GM19025 (cell line): ENCODE data around the gene MYORG.
"Not testable (repeated sequence)": the region's sequence is repeated elsewhere in the genome, so short reads cannot be mapped to it uniquely, and the experiment has no call there.

Experiments used
- ATAC-seq: cut with Tn5 transposase; IDR thresholded peaks from one replicate; pipeline ENCODE4 v1.9.1; 2021; ENCODE audit warnings: mild to moderate bottlenecking, low read depth, moderate library complexity; ENCODE audit not compliant: unreplicated experiment

Gene MYORG

GRCh38 chr9:34338079-34338478, 38.6 kb downstream of the MYORG start:
- ATAC-seq, result not testable (repeated sequence)

DNA sequence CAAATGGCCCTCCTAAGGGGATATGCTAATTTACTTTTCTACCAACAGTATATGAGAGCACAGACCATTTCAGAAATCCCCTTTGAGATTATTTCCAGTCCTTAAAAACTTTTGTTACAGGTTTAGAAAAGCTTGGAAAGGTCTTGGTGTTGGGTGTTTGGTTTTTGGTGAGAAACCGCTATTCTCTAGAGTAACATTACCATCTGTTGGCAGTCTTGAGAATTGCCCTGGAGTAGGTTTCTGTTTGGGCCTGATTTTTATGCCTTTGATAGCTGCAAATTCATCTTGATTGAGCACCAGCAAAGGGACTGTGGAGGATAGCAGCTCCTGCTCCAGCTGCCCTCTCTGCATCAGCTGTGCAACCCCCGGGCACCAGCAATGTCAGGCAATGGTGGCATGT, 39.3 kb downstream of the MYORG start:
- no peak for ATAC-seq

- no peak for ATAC-seq
Observed at GRCh38 chr9:34335376-34335775, 41.3 kb downstream of the MYORG start.

DNA sequence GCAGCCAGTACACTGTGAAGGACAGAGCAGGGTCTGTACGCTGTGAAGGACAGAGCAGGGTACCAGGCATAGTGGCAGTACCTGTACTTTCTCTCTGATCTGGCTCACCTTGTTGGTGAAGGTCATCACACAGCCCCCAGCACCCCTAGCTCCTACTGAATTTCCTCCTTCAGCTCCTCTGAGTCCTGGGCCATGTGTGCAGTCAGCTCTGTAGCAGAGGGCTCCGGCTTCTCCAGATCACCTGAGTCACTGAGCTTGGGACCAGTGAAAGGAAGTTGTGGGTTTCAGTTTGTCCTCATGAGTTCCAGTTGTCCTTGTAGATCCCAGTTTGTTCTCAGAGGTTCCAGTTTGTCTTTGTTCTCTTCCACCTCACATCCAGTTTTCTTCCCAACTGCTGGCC, 41.8 kb downstream of the MYORG start:
- no peak for ATAC-seq

DNA sequence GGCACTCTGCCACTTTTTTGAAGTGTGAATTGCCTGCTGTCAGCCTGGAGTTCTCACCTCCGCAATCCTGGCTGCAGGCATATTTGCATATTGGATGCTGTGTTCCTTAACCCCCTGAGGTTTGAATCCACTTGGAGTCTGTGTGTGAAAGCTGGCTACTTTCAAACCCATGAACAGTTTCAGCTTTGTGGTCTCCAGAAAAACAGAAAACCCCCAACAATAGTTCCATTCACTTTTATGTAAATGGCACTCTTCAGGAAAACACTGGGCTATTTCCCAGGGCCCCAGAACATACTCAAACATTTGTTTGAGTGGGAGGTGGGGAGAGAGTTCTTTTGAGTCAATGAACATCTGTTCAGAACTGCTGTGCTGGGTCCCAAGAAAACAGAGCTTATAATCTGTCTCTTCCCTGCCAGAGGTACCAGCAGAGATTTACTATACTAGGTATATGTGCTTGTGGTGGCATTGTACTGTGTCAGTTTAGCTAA, 42.3 kb downstream of the MYORG start:
- no peak for ATAC-seq

- ATAC-seq, result no peak
Observed at GRCh38 chr9:34333836-34334235, 42.9 kb downstream of the MYORG start.

DNA sequence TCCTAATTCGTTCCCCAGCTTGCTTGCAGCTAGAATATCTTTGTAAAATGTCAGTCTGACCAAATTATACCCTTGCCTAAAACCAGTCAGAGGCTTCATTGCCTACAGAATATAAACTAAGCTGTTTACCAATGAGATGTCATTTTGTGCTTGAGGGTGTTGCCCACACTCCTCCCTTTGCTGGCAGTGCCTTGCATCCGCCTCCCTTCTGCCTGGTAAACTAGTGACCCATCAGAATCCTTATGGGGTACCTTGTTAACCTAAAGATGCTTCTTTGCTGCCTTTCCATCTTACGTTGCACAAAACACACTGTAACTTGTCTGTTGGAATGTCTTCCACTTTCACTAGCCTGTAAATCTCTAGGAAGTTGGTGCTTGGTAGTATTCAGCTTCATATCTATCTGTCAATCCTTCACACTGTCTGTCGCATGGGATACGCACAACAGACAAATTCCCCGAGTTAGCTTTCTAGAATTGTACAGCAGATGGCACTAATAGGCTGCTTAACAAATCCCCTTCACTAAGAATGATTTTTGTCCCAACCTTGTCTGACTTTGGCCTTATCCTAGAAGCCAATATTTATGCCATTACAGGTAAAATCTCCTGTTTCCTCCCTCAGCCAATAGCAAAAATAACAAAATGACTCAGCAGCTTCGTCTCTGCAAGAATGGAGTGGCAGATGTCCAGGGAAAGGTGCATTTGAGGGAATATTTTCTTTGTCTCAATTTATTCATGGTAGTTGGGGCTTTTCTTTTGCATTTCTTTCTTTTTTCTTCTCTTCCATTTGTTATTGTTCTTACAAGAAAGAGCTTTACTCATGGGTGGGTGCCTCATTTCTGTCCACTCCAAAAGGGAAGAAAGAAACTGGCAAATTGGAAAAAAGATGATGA, 44.4 kb downstream of the MYORG start:
- ATAC-seq, result no peak

DNA sequence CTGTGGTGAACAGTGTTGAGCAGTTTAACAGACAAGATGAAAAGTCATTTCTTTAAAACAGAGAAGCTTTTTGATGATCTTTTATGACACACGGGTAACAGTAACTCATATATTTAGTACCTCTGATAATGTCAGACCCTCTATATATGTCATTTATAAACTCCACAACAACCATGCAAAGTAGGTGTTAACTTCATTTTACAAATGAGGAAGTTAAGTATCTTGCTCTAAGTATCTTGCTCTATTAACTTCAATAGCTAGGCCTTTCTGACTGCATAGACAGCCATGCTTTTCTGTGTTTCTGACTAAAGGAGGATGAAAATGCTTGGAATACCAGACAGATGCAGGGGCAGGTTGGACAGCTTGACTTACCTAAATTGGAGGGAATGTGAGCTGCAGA, 45.5 kb downstream of the MYORG start:
- no peak for ATAC-seq

GRCh38 chr9:34328987-34329832, 47.5 kb downstream of the MYORG start, which contains the start of the genes KIF24 and NUDT2:
Gene KIF24, minus strand, starts transcription at chr9:34329268. Its CDS starts 17,922 bp downstream, at chr9:34311346.
Gene NUDT2, plus strand, starts transcription at chr9:34329569. Its CDS starts 9,471 bp downstream, at chr9:34339040.
- peak; percentile 94 for ATAC-seq

GRCh38 chr9:34328500-34328986, 48.2 kb downstream of the MYORG start:
- no peak for ATAC-seq

GRCh38 chr9:34326690-34327089, 50.0 kb downstream of the MYORG start:
- ATAC-seq, result no peak

DNA sequence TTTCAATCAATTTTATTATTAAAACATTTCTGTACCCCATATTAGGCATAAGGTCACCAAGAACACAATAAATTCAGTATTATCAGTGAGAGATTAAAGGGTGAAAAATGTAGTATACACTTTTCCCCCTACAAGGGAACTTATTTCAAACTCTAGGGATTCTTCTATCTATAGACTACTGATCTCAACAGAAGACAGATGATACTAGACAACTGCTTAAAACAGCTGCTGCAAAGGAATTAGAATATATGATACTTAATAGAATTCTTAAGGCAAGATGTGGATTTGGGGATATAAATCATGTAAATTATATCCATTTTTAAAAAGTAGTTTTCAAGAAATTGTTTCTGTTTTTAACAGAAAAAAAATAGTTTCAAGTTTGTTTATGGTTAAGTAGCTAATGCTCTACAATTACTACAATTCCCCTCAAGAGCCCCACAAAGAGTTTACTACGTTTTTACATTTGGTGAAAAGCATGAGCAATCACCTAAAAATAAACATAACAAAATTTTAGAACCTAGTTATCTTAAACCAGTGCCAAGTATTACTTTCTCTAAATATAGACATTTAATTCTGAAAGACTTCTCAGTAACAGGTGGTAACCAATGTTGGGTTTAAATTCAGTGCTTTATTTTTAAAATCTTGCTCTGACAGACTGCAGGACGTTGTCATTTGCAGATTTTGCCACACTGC, 53.7 kb downstream of the MYORG start:
- no peak for ATAC-seq

GRCh38 chr9:34321451-34321850, 55.2 kb downstream of the MYORG start:
- ATAC-seq, result no peak

GRCh38 chr9:34318163-34318790, 58.4 kb downstream of the MYORG start:
- ATAC-seq, result no peak

DNA sequence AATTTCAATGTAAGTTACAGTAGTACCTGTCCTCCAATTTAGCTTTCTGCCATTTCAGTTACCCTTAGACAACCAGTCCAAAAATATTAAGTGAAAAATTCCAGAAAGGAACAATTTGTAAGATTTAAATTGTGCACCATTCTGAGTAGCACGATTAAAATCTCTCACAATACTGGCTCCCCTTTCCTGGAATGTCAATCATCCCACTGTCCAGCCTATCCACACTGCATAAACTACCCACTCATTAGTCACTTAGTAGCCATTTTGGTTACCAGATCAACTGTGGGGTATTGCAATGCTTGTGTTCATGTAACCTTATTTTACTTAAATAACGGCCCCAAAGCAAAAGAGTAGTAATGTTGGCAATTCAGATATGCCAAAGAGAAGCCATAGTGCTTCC, 59.3 kb downstream of the MYORG start:
- ATAC-seq, result no peak
